Heart right ventricle (tissue), 16 donors: ENCODE data around the gene SFMBT2. TPM values are rescaled to one million over a fixed set of nuclear protein-coding genes. Genes with fewer than 3 reads are reported as not detected.

Experiments
- ATAC-seq, 8 donors: fragments of 200-7000 bp; cut with Tn5 transposase; one replicate each; pipeline ENCODE4 v1.9.1; 2020; ENCODE audit warnings: mild to moderate bottlenecking in 8 of 8, moderate library complexity in 8 of 8, moderate number of reproducible peaks in 1 of 8
- DNase-seq, 2 donors: peaks; one replicate each; pipeline ENCODE4 v3.0.0-alpha.2; 2020
- H3K27ac ChIP-seq, 10 donors: fragments of 200-600 bp; sonication (generic) in 2 of 10; one replicate each; pipeline versions ENCODE4 v1.5.0 to v1.8.0; 2020 to 2022; ENCODE audit warnings: mild to moderate bottlenecking in 3 of 10
- H3K27me3 ChIP-seq, 7 donors: fragments of 200-600 bp; one replicate each; pipeline ENCODE4 v1.8.0; 2021 to 2022; ENCODE audit warnings: mild to moderate bottlenecking in 2 of 7
- H3K36me3 ChIP-seq, 9 donors: fragments of 200-600 bp; sonication (generic) in 1 of 9; one replicate each; pipeline versions ENCODE4 v1.5.0 to v1.8.0; 2020 to 2022; ENCODE audit warnings: mild to moderate bottlenecking in 2 of 9
- H3K4me1 ChIP-seq, 9 donors: fragments of 200-600 bp; sonication (generic) in 1 of 9; one replicate each; pipeline versions ENCODE4 v1.5.0 to v1.8.0; 2020 to 2022; ENCODE audit warnings: mild to moderate bottlenecking in 4 of 9
- H3K4me3 ChIP-seq, 10 donors: fragments of 200-600 bp; sonication (generic) in 2 of 10; one replicate each; pipeline versions ENCODE4 v1.5.0 to v1.8.0; 2020 to 2022; ENCODE audit warnings: mild to moderate bottlenecking in 7 of 10, moderate library complexity in 2 of 10
- H3K9me3 ChIP-seq, 11 donors: fragments of 200-600 bp in 10 of 11; sonication (generic) in 2 of 11; one replicate each; pipeline versions ENCODE4 v1.5.0 to v1.8.0; 2013 to 2022; ENCODE audit warnings: mild to moderate bottlenecking in 2 of 11, control low read depth in 1 of 11, moderate library complexity in 1 of 11
- CTCF ChIP-seq, 9 donors: fragments of 200-600 bp; sonication (generic) in 2 of 9; IDR thresholded peaks; one replicate each; pipeline versions ENCODE4 v1.5.0 to v1.8.0; 2021 to 2022; ENCODE audit warnings: antibody characterized with exemption in 9 of 9, mild to moderate bottlenecking in 5 of 9, moderate library complexity in 1 of 9
- WGBS, 2 donors: extraction: QIAGEN DNeasy Blood & Tissue Kit; methylation state at CpG; one replicate each; pipeline ENCODE4 v1.1.7; 2013; ENCODE audit warnings: inconsistent platforms in 1 of 2; 5-methylcytosine and 5-hydroxymethylcytosine counted together
- intact Hi-C, 10 donors: fragments of 100-400 bp; cut with DNase I; formaldehyde crosslinking; loops; one replicate each; pipeline versions ENCODE4 v1.11.1 to v1.14.2; 2022
- polyA plus RNA-seq, 2 donors: library from polyadenylated mRNA; stranded (reverse); fragments of 200-250 nt; gene quantifications; one replicate each; pipeline ENCODE4 v1.2.3, GENCODE V29; 2013
- total RNA-seq, 10 donors: library from RNA; stranded (reverse); fragmentation: NEBNext Ultra II Directional in 3 of 10; extraction: Animal tissue kit (Norgen Biotek cat#: 25700) in 3 of 10; gene quantifications; one replicate each; pipeline versions ENCODE4 v1.2.1 to v1.2.4, GENCODE V29; 2021 to 2023
- donor health status: Arrhythmogenic right ventricular cardiomyopathy.
- donor health status: ischemic (EF 13 %, LVEDD 7.1; RV severe dilation, severe dysfunction).
- donor health status: healthy with polysubstance abuse.
- donor health status: DM: no; HTN: yes; CAD: no.
- donor health status: DM: no; HTN: no; CAD: no.
- donor health status: ischemic (EF 25% LVEDD 6.9; RV normal size, moderate dysfunction).
- donor health status: ischemic (EF 25% LVEDD 5.7; RV mildly dilated, moderate dysfunction).
- donor health status: healthy.
- donor health status: DM: yes; HTN: yes; CAD: no.
- donor health status: Ischemic cardiomyopathy.
- donor health status: ischemic (EF 35%, LVEDD 5.7; RV mildly dilated, moderate dysfunction).
- donor health status: nonischemic (EF 11% LVEDD 7.7; RV severe dilation, severe dysfunction).
- donor health status: DM: yes; HTN: yes; CAD: no.
- donor health status: PGD.
- donor health status: ischemic (EF 29% LVEDD 5.4; RV normal size, mild dysfunction).
- donor health status: nonischemic (EF 23%, LVEDD 6.1; RV moderate dilation, normal function).

The SFMBT2 gene
- total and polyA plus RNA-seq, 12 donors = 4.1 to 14.2 (median 10.0) TPM

GRCh38 chr10:7357193-7357592 lies 53.6 kb downstream of the SFMBT2 start:
- peaks cover 0 to 13% (median 3%) of the 10 kb centered on the region in 9 donors for H3K4me1 ChIP-seq
- 87 to 94% methylated on average over 6 of the region's 6 CpGs for WGBS, 2 donors
- no peak for TF ChIP-seq CTCF (IDR thresholded peaks at IDR 0.05)
- no peak for ATAC-seq
- H3K4me3 ChIP-seq = no peak overlapping the region
- no peak for DNase-seq
- no peak overlapping the region for H3K27ac ChIP-seq
- H3K36me3 ChIP-seq = peaks cover 0 to 33% (median 0%) of the 10 kb centered on the region in 9 donors
- no peaks in the 10 kb centered on the region for H3K27me3 ChIP-seq
- H3K9me3 ChIP-seq = peaks cover 0 to 6% (median 0%) of the 10 kb centered on the region in 11 donors
- intact Hi-C loops = no loop called here

- Histone ChIP-seq H3K4me1 (peaks cover 0 to 13% (median 3%) of the 10 kb centered on the region in 9 donors), H3K9me3 (no peaks in the 10 kb centered on the region), H3K4me3 (no peak overlapping the region), H3K27ac (no peak overlapping the region), H3K36me3 (peaks cover 0 to 36% (median 0%) of the 10 kb centered on the region in 9 donors), H3K27me3 (no peaks in the 10 kb centered on the region)
- 80% methylated on average over 11 of the region's 11 CpGs for WGBS, 2 donors
- intact Hi-C loops = no loop called here
- ATAC-seq (peak in 3 of 8 donors; percentile 29 to 61 (median 54)), DNase-seq (no peak)
- TF ChIP-seq CTCF (IDR thresholded peaks at IDR 0.05) = no peak
Measured at GRCh38 chr10:7354330-7355047, 56.3 kb downstream of the SFMBT2 start.

GRCh38 chr10:7351894-7352293 lies 58.9 kb downstream of the SFMBT2 start:
- Histone ChIP-seq H3K4me1 (peaks cover 0 to 15% (median 2%) of the 10 kb centered on the region in 9 donors), H3K27ac (no peak overlapping the region), H3K4me3 (no peak overlapping the region), H3K27me3 (no peaks in the 10 kb centered on the region), H3K36me3 (peaks cover 0 to 27% (median 0%) of the 10 kb centered on the region in 9 donors), H3K9me3 (no peaks in the 10 kb centered on the region)
- no peak for TF ChIP-seq CTCF (IDR thresholded peaks at IDR 0.05)
- intact Hi-C loops = no loop called here
- no peak for DNase-seq
- WGBS, 2 donors = 94% methylated on average over 9 of the region's 9 CpGs
- no peak for ATAC-seq

- Histone ChIP-seq H3K27ac (no peak overlapping the region), H3K36me3 (peaks cover 0 to 27% (median 0%) of the 10 kb centered on the region in 9 donors), H3K4me3 (no peak overlapping the region), H3K27me3 (no peaks in the 10 kb centered on the region), H3K9me3 (no peaks in the 10 kb centered on the region), H3K4me1 (peaks cover 0 to 25% (median 10%) of the 10 kb centered on the region in 9 donors)
- no peak for TF ChIP-seq CTCF (IDR thresholded peaks at IDR 0.05)
- intact Hi-C loops = no loop called here
- WGBS, 2 donors = 98 to 99% methylated on average over 3 of the region's 3 CpGs
- DNase-seq (no peak), ATAC-seq (no peak)
Measured at GRCh38 chr10:7350541-7351195, 60.2 kb downstream of the SFMBT2 start.
